WTC11 (cell line): ENCODE measurements around the gene FEN1. TPM values are rescaled to one million over a fixed set of nuclear protein-coding genes. Genes with fewer than 3 reads are reported as not detected.
A peak's percentile ranks its signal among the peaks of the same experiment; 100 is the strongest.

Experiments used
- ATF3 ChIP-seq: sonication (generic); formaldehyde crosslinking; conservative IDR thresholded peaks from 2 replicates; pipeline ENCODE4 v1.8.1; 2022; ENCODE audit warnings: mild to moderate bottlenecking, missing genetic modification reagents
- CBFB ChIP-seq: sonication (generic); formaldehyde crosslinking; IDR thresholded peaks from 2 replicates; pipeline ENCODE4 v1.8.1; 2022; ENCODE audit warnings: mild to moderate bottlenecking, low read depth, missing genetic modification reagents
- CREB1 ChIP-seq: sonication (generic); formaldehyde crosslinking; IDR thresholded peaks from 2 replicates; pipeline ENCODE4 v1.8.0; 2023; ENCODE audit warnings: mild to moderate bottlenecking, missing genetic modification reagents
- E2F4 ChIP-seq: sonication (generic); formaldehyde crosslinking; IDR thresholded peaks from 2 replicates; pipeline ENCODE4 v1.8.1; 2022; ENCODE audit warnings: low read depth, mild to moderate bottlenecking, moderate library complexity, missing genetic modification reagents, borderline replicate concordance
- ESRRA ChIP-seq: sonication (generic); formaldehyde crosslinking; IDR thresholded peaks from 2 replicates; pipeline ENCODE4 v1.8.1; 2022; ENCODE audit warnings: mild to moderate bottlenecking, missing genetic modification reagents, borderline replicate concordance
- ETV6 ChIP-seq: sonication (generic); formaldehyde crosslinking; IDR thresholded peaks from 2 replicates; pipeline ENCODE4 v1.8.1; 2022; ENCODE audit warnings: mild to moderate bottlenecking, missing genetic modification reagents
- FOXJ3 ChIP-seq: sonication (generic); formaldehyde crosslinking; IDR thresholded peaks from 2 replicates; pipeline ENCODE4 v1.9.0; 2021; ENCODE audit warnings: missing genetic modification reagents, mild to moderate bottlenecking, borderline replicate concordance
- FOXK1 ChIP-seq: sonication (generic); formaldehyde crosslinking; IDR thresholded peaks from 2 replicates; pipeline ENCODE4 v1.8.0; 2022; ENCODE audit warnings: mild to moderate bottlenecking, moderate library complexity, missing genetic modification reagents
- FOXP1 ChIP-seq: sonication (generic); formaldehyde crosslinking; IDR thresholded peaks from 2 replicates; pipeline ENCODE4 v1.8.0; 2022; ENCODE audit warnings: missing genetic modification reagents, mild to moderate bottlenecking, moderate library complexity, borderline replicate concordance
- GRHL2 ChIP-seq: fragments of 250-450 bp; sonication (Bioruptor Pico); IDR thresholded peaks from 2 replicates; pipeline ENCODE4 v1.8.0; 2022; ENCODE audit warnings: mild to moderate bottlenecking, moderate library complexity; ENCODE audit not compliant: insufficient replicate concordance, severe bottlenecking
- HMGA2 ChIP-seq: fragments of 250-450 bp; sonication (Bioruptor Pico); IDR thresholded peaks from 2 replicates; pipeline ENCODE4 v1.4.0; 2021; ENCODE audit warnings: mild to moderate bottlenecking, moderate library complexity
- HMGXB4 ChIP-seq: sonication (generic); formaldehyde crosslinking; IDR thresholded peaks from 2 replicates; pipeline ENCODE4 v1.8.1; 2023; ENCODE audit warnings: mild to moderate bottlenecking, moderate library complexity, missing genetic modification reagents
- IRF1 ChIP-seq: sonication (generic); formaldehyde crosslinking; IDR thresholded peaks from 2 replicates; pipeline ENCODE4 v1.8.0; 2023; ENCODE audit warnings: missing genetic modification reagents
- JUN ChIP-seq: sonication (generic); formaldehyde crosslinking; IDR thresholded peaks from 2 replicates; pipeline ENCODE4 v1.8.0; 2023; ENCODE audit warnings: mild to moderate bottlenecking, missing genetic modification reagents
- KAT7 ChIP-seq: sonication (generic); formaldehyde crosslinking; IDR thresholded peaks from 2 replicates; pipeline ENCODE4 v1.8.1; 2023; ENCODE audit warnings: missing genetic modification reagents, mild to moderate bottlenecking, borderline replicate concordance
- MAX ChIP-seq: sonication (generic); formaldehyde crosslinking; IDR thresholded peaks from 2 replicates; pipeline ENCODE4 v1.8.0; 2022; ENCODE audit warnings: mild to moderate bottlenecking, missing genetic modification reagents
- MLX ChIP-seq: sonication (generic); formaldehyde crosslinking; IDR thresholded peaks from 2 replicates; pipeline ENCODE4 v1.8.1; 2023; ENCODE audit warnings: mild to moderate bottlenecking, missing genetic modification reagents, moderate library complexity
- MYBL2 ChIP-seq: sonication (generic); formaldehyde crosslinking; IDR thresholded peaks from 2 replicates; pipeline ENCODE4 v1.8.1; 2023; ENCODE audit warnings: mild to moderate bottlenecking, moderate library complexity, missing genetic modification reagents
- NFE2L1 ChIP-seq: sonication (generic); formaldehyde crosslinking; IDR thresholded peaks from 2 replicates; pipeline ENCODE4 v1.8.1; 2023; ENCODE audit warnings: missing genetic modification reagents
- NR1H2 ChIP-seq: sonication (generic); formaldehyde crosslinking; IDR thresholded peaks from 2 replicates; pipeline ENCODE4 v1.9.0; 2021; ENCODE audit warnings: mild to moderate bottlenecking, moderate library complexity, missing genetic modification reagents
- NR2C2 ChIP-seq: sonication (generic); formaldehyde crosslinking; IDR thresholded peaks from 2 replicates; pipeline ENCODE4 v1.8.0; 2022; ENCODE audit warnings: mild to moderate bottlenecking, missing genetic modification reagents
- OVOL2 ChIP-seq: fragments of 250-450 bp; sonication (Bioruptor Pico); IDR thresholded peaks from 2 replicates; pipeline ENCODE4 v1.9.0; 2021; ENCODE audit warnings: mild to moderate bottlenecking, borderline replicate concordance
- SMAD4 ChIP-seq: sonication (generic); formaldehyde crosslinking; IDR thresholded peaks from 2 replicates; pipeline ENCODE4 v1.8.0; 2022; ENCODE audit warnings: mild to moderate bottlenecking, missing genetic modification reagents
- SOX15 ChIP-seq: fragments of 250-450 bp; sonication (Bioruptor Pico); IDR thresholded peaks from 2 replicates; pipeline ENCODE4 v1.9.0; 2021; ENCODE audit warnings: mild to moderate bottlenecking
- TEAD1 ChIP-seq: sonication (generic); formaldehyde crosslinking; IDR thresholded peaks from 2 replicates; pipeline ENCODE4 v1.8.0; 2022; ENCODE audit warnings: mild to moderate bottlenecking, missing genetic modification reagents
- TEAD4 ChIP-seq: sonication (generic); formaldehyde crosslinking; IDR thresholded peaks from 2 replicates; pipeline ENCODE4 v1.8.0; 2022; ENCODE audit warnings: mild to moderate bottlenecking, missing genetic modification reagents
- ZBTB43 ChIP-seq: sonication (generic); formaldehyde crosslinking; IDR thresholded peaks from 2 replicates; pipeline ENCODE4 v1.8.1; 2023; ENCODE audit warnings: mild to moderate bottlenecking, missing genetic modification reagents
- ZNF121 ChIP-seq: sonication (generic); formaldehyde crosslinking; IDR thresholded peaks from 2 replicates; pipeline ENCODE4 v1.8.0; 2023; ENCODE audit warnings: missing genetic modification reagents
- ZNF219 ChIP-seq: sonication (generic); formaldehyde crosslinking; IDR thresholded peaks from 2 replicates; pipeline ENCODE4 v1.8.0; 2023; ENCODE audit warnings: missing genetic modification reagents, mild to moderate bottlenecking, borderline replicate concordance
- ZNF396 ChIP-seq: fragments of 250-450 bp; sonication (Bioruptor Pico); IDR thresholded peaks from 2 replicates; pipeline ENCODE4 v1.8.0; 2021; ENCODE audit warnings: mild to moderate bottlenecking, moderate library complexity, borderline replicate concordance
- total RNA-seq: library from RNA; stranded (reverse); gene quantifications from 3 replicates; pipeline ENCODE4 v1.2.3, GENCODE V29; 2021
- TF ChIP-seq, protein P1 (sequence below): fragments of 250-450 bp; sonication (Bioruptor Pico); IDR thresholded peaks from 2 replicates; pipeline ENCODE4 v1.8.0; 2021; ENCODE audit warnings: mild to moderate bottlenecking
- TF ChIP-seq, protein P2 (sequence below): sonication (generic); formaldehyde crosslinking; IDR thresholded peaks from 2 replicates; pipeline ENCODE4 v1.8.1; 2022; ENCODE audit warnings: mild to moderate bottlenecking, moderate library complexity, missing genetic modification reagents

Gene FEN1
- total RNA-seq, 1 experiment from 2014 or later: 96.3 TPM

DNA sequence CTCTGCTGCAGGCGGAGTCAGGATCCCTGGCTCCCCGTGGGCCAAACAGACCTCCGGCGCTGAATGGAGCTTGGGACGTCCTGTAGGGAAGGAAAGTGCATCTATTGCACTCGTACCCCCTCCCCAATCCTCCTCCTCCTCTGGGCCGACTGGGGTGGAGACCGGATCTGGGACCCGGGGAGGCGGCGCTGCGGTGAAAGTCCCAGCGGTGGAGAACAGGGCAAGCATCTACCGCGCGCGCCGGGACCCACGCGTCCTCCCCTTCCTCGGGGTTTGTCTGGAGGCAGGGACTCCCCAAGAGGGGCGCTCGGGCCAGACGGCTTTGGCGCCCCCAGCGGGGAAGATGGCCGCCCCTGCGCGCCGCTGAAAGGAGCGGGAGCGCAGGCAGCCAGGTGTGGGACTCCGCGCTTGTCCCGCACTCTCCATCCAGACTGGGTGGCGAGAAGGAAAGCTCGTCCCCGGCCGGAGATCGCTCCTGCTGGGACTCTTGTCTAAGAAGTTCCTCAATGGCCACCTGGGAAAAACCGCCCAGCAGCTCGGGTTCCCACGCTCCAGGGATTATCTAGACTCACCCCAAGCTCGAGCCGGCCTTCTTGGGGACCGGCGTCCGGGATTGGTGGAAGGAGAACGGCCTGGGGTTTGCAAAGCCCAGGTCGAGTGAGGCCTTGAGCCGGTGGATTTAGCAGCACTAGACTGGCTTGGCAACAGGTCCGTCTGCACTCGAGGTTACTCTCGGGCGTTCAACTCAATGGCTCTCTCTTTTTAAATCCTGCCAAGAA is 36.1 kb downstream of the FEN1 start (continued):
- TF ChIP-seq JUN (CRISPR knock-in tag): peak; percentile 40; the same call in 1 of the 2 replicates
- no peak for TF ChIP-seq MLX (CRISPR knock-in tag)
- TF ChIP-seq ATF3 (CRISPR knock-in tag): no peak
- TF ChIP-seq SMAD4 (CRISPR knock-in tag): no peak
- no peak for TF ChIP-seq HMGA2 (CRISPR knock-in tag)
- no peak for TF ChIP-seq GRHL2 (CRISPR knock-in tag)
- TF ChIP-seq NR1H2 (CRISPR knock-in tag): no peak
- no peak for TF ChIP-seq OVOL2
- TF ChIP-seq TEAD1 (CRISPR knock-in tag): no peak
- no peak for TF ChIP-seq NR2C2 (CRISPR knock-in tag)
- TF ChIP-seq HMGXB4: peak; percentile 65; the same call in 1 of the 2 replicates
- no peak for TF ChIP-seq CBFB (CRISPR knock-in tag)
- TF ChIP-seq SOX15 (CRISPR knock-in tag): no peak
- no peak for TF ChIP-seq NFE2L1
- 0 out of 2 replicates have a peak, but pooled peaks have one; percentile 34 for TF ChIP-seq ETV6
- TF ChIP-seq FOXJ3 (CRISPR knock-in tag): no peak
- TF ChIP-seq CREB1 (CRISPR knock-in tag): no peak
- no peak for TF ChIP-seq TEAD4 (CRISPR knock-in tag)
- TF ChIP-seq FOXP1 (CRISPR knock-in tag): no peak
- TF ChIP-seq KAT7: 0 out of 2 replicates have a peak, but pooled peaks have one; percentile 17
- TF ChIP-seq ZBTB43 (CRISPR knock-in tag): 0 out of 2 replicates have a peak, but pooled peaks have one; percentile 33
- TF ChIP-seq ZNF396 (CRISPR knock-in tag): no peak
- peak; percentile 70; the same call in 1 of the 2 replicates for TF ChIP-seq MYBL2 (CRISPR knock-in tag)
- no peak; the same call in none of the 2 replicates for TF ChIP-seq MAX
- TF ChIP-seq IRF1 (CRISPR knock-in tag): 0 out of 2 replicates have a peak, but pooled peaks have one; percentile 19
- TF ChIP-seq ZNF121 (CRISPR knock-in tag): 0 out of 2 replicates have a peak, but pooled peaks have one; percentile 10
- no peak for TF ChIP-seq ESRRA (CRISPR knock-in tag)
- TF ChIP-seq FOXK1 (CRISPR knock-in tag): no peak
- TF ChIP-seq, protein P1, sequence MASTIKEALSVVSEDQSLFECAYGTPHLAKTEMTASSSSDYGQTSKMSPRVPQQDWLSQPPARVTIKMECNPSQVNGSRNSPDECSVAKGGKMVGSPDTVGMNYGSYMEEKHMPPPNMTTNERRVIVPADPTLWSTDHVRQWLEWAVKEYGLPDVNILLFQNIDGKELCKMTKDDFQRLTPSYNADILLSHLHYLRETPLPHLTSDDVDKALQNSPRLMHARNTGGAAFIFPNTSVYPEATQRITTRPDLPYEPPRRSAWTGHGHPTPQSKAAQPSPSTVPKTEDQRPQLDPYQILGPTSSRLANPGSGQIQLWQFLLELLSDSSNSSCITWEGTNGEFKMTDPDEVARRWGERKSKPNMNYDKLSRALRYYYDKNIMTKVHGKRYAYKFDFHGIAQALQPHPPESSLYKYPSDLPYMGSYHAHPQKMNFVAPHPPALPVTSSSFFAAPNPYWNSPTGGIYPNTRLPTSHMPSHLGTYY (CRISPR knock-in tag): no peak
- 0 out of 2 replicates have a peak, but pooled peaks have one; percentile 81 for TF ChIP-seq E2F4
- TF ChIP-seq, protein P2, sequence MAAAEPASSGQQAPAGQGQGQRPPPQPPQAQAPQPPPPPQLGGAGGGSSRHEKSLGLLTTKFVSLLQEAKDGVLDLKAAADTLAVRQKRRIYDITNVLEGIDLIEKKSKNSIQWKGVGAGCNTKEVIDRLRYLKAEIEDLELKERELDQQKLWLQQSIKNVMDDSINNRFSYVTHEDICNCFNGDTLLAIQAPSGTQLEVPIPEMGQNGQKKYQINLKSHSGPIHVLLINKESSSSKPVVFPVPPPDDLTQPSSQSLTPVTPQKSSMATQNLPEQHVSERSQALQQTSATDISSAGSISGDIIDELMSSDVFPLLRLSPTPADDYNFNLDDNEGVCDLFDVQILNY (CRISPR knock-in tag): no peak
- TF ChIP-seq ZNF219: no peak
